HG03025 (cell line): ENCODE measurements around the gene UPF2.

Experiments used
- ATAC-seq: cut with Tn5 transposase; IDR thresholded peaks from one replicate; pipeline ENCODE4 v1.9.1; 2021; ENCODE audit warnings: mild to moderate bottlenecking, moderate library complexity; ENCODE audit not compliant: unreplicated experiment, low FRiP score

The UPF2 gene

GRCh38 chr10:11874568-11875493 is 167.8 kb downstream of the UPF2 start:
- ATAC-seq, result no peak

- ATAC-seq, result no peak
Measured at GRCh38 chr10:11871466-11871865, 171.1 kb downstream of the UPF2 start.

GRCh38 chr10:11870900-11871400 is 171.7 kb downstream of the UPF2 start:
- ATAC-seq, result no peak

DNA sequence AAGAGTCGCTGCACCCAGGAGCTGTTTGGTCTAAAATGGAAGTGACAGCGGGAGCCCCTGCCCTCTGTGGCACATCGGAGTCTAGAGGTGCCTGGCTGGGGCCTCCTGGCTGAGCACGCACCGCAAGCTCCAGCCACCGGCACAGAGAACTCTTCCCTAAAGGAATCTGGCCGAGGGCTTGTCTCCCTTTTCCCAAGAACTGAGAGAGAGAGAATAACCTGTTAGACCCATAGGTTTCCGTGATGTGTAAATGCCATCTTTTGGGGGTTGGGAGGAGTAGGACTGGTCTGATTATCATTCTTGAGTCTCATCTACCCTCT is 172.2 kb downstream of the UPF2 start:
- ATAC-seq, result no peak
